Fibroblast of lung (primary cell): ENCODE data around the gene CHP2. TPM values are rescaled to one million over a fixed set of nuclear protein-coding genes. Genes with fewer than 3 reads are reported as not detected.
"Not testable (repeated sequence)": the region's sequence is repeated elsewhere in the genome, so short reads cannot be mapped to it uniquely, and the experiment has no call there.

ENCODE experiments used
- DNase-seq, 2 donors: peaks; one replicate each; pipeline versions ENCODE4 v3.0.0 to v3.0.0-alpha.2; 2010; ENCODE audit warnings: low read depth in 2 of 2
- H2AFZ ChIP-seq: 2 replicates; pipeline ENCODE4 v1.5.1; 2012; ENCODE audit warnings: low read length, control low read depth, inconsistent platforms
- H3K27ac ChIP-seq: 2 replicates; pipeline ENCODE4 v1.5.1; 2011; ENCODE audit warnings: low read length, control low read depth; ENCODE audit not compliant: insufficient read depth
- H3K27me3 ChIP-seq: 2 replicates; pipeline ENCODE4 v1.5.1; 2011; ENCODE audit warnings: mild to moderate bottlenecking, low read length; ENCODE audit not compliant: control insufficient read depth, insufficient read depth
- H3K36me3 ChIP-seq: 2 replicates; pipeline ENCODE4 v1.5.1; 2011; ENCODE audit warnings: low read length; ENCODE audit not compliant: control insufficient read depth, insufficient read depth
- H3K4me1 ChIP-seq: 2 replicates; pipeline ENCODE4 v1.5.1; 2011; ENCODE audit warnings: low read length; ENCODE audit not compliant: control insufficient read depth, insufficient read depth; ENCODE audit errors: extremely low read depth
- H3K4me2 ChIP-seq: 2 replicates; pipeline ENCODE4 v1.5.1; 2011; ENCODE audit warnings: low read length, control low read depth; ENCODE audit not compliant: insufficient read depth; ENCODE audit errors: extremely low read depth
- H3K4me3 ChIP-seq, 4 experiments: fragments of 200-600 bp in 1 of 4; sonication (generic) in 1 of 4; replicated peaks in 1 of 4; 2 replicates each; pipeline ENCODE4 v1.5.1; 2011 to 2016; ENCODE audit warnings: low read length in 4 of 4, low read depth in 3 of 4, mild to moderate bottlenecking in 3 of 4, control low read depth in 2 of 4, inconsistent platforms in 1 of 4, mixed read lengths in 1 of 4; ENCODE audit not compliant: insufficient read depth in 1 of 4; ENCODE audit errors: control extremely low read depth in 1 of 4
- H3K79me2 ChIP-seq: 2 replicates; pipeline ENCODE4 v1.5.1; 2012; ENCODE audit warnings: mild to moderate bottlenecking, low read length, inconsistent platforms; ENCODE audit not compliant: control insufficient read depth, insufficient read depth
- H3K9ac ChIP-seq: 2 replicates; pipeline ENCODE4 v1.5.1; 2011; ENCODE audit warnings: mild to moderate bottlenecking, low read length, control low read depth; ENCODE audit not compliant: insufficient read depth
- H3K9me3 ChIP-seq: 2 replicates; pipeline ENCODE4 v1.5.1; 2012; ENCODE audit warnings: low read depth, low read length; ENCODE audit not compliant: control insufficient read depth, insufficient read depth
- H4K20me1 ChIP-seq: 2 replicates; pipeline ENCODE4 v1.5.1; 2011; ENCODE audit warnings: low read length; ENCODE audit not compliant: control insufficient read depth, insufficient read depth; ENCODE audit errors: extremely low read depth
- CTCF ChIP-seq, 2 donors: IDR thresholded peaks in 1 of 2; conservative IDR thresholded peaks in 1 of 2; 1 replicate in 1 of 2; 2 replicates in 1 of 2; pipeline ENCODE4 v1.5.1; 2011 to 2012; ENCODE audit warnings: low read length in 2 of 2, control low read depth in 1 of 2, inconsistent platforms in 1 of 2, low read depth in 1 of 2, mild to moderate bottlenecking in 1 of 2
- EZH2 ChIP-seq: IDR thresholded peaks from 2 replicates; pipeline ENCODE4 v1.5.1; 2012; ENCODE audit warnings: low read length, control low read depth, mild to moderate bottlenecking; ENCODE audit errors: missing control alignments
- polyA plus RNA-seq, 2 donors: library from polyadenylated mRNA; depleted of rRNA in 1 of 2; stranded (reverse) in 1 of 2; unstranded in 1 of 2; fragments of >200 nt; gene quantifications; 2 replicates each; pipeline ENCODE4 v1.2.1, GENCODE V29; 2011 to 2012; ENCODE audit warnings: missing spikeins in 1 of 2
- total RNA-seq: library from RNA; depleted of rRNA; stranded (reverse); fragments of >200 nt; gene quantifications from 2 replicates; pipeline ENCODE4 v1.2.1, GENCODE V29; 2014

CHP2 gene
- total and polyA plus RNA-seq, 2 donors (not counting 1 experiment from before 2014, with no cell fraction given), result not detected

- no peak for DNase-seq
- Histone ChIP-seq H3K27me3 (peaks cover 19% of the 10 kb centered on the region), H3K4me2 (no peak overlapping the region), H3K9me3 (no peaks in the 10 kb centered on the region), H3K79me2 (no peaks in the 10 kb centered on the region), H3K4me1 (no peaks in the 10 kb centered on the region), H3K4me3 (no peak overlapping the region), H3K27ac (no peak overlapping the region), H3K9ac (no peak overlapping the region), H4K20me1 (no peaks in the 10 kb centered on the region), H2AFZ (no peak overlapping the region), H3K36me3 (no peaks in the 10 kb centered on the region)
- TF ChIP-seq EZH2 (no peak), CTCF (conservative IDR thresholded peaks at IDR 0.05 in 1 of 2, IDR thresholded peaks at IDR 0.05 in 1 of 2; ENCODE audit: low read depth in 1 of 2, low read length in 2 of 2) (no peak)
Observed at GRCh38 chr16:23711785-23712184, 43.0 kb upstream of the CHP2 start.

- Histone ChIP-seq H3K4me1 (no peaks in the 10 kb centered on the region), H3K4me3 (no peak within 1 kb of the TSS), H3K9me3 (no peaks in the 10 kb centered on the region), H3K36me3 (no peaks in the 10 kb centered on the region), H4K20me1 (no peaks in the 10 kb centered on the region), H3K27me3 (peaks cover 24% of the 10 kb centered on the region), H3K9ac (no peak within 1 kb of the TSS), H2AFZ (no peak within 1 kb of the TSS), H3K79me2 (no peaks in the 10 kb centered on the region), H3K27ac (no peak within 1 kb of the TSS), H3K4me2 (no peak within 1 kb of the TSS)
- TF ChIP-seq EZH2 (no peak), CTCF (conservative IDR thresholded peaks at IDR 0.05 in 1 of 2, IDR thresholded peaks at IDR 0.05 in 1 of 2; ENCODE audit: low read depth in 1 of 2, low read length in 2 of 2) (no peak)
- no peak for DNase-seq
Observed at GRCh38 chr16:23712976-23713375, 41.9 kb upstream of the CHP2 start, which contains the start of gene ERN2. Gene ERN2, minus strand, starts transcription at chr16:23713222. Its CDS starts 35 bp downstream, at chr16:23713187.

GRCh38 chr16:23716484-23716883 is 38.3 kb upstream of the CHP2 start:
- Histone ChIP-seq H3K4me1 (no peaks in the 10 kb centered on the region), H3K4me3 (no peak overlapping the region), H2AFZ (no peak overlapping the region), H3K79me2 (no peaks in the 10 kb centered on the region), H3K4me2 (no peak overlapping the region), H3K9ac (no peak overlapping the region), H3K27ac (no peak overlapping the region), H3K36me3 (no peaks in the 10 kb centered on the region), H3K27me3 (peaks cover 17% of the 10 kb centered on the region), H3K9me3 (no peaks in the 10 kb centered on the region), H4K20me1 (no peaks in the 10 kb centered on the region)
- no peak for DNase-seq
- TF ChIP-seq CTCF (conservative IDR thresholded peaks at IDR 0.05 in 1 of 2, IDR thresholded peaks at IDR 0.05 in 1 of 2; ENCODE audit: low read depth in 1 of 2, low read length in 2 of 2) (no peak), EZH2 (no peak)

GRCh38 chr16:23722613-23723240 is 32.1 kb upstream of the CHP2 start:
- H3K4me2 ChIP-seq, H3K9me3 ChIP-seq, DNase-seq, H3K27me3 ChIP-seq, H3K4me1 ChIP-seq, H3K4me3 ChIP-seq, H3K79me2 ChIP-seq, H2AFZ ChIP-seq, H4K20me1 ChIP-seq, H3K9ac ChIP-seq, H3K27ac ChIP-seq, H3K36me3 ChIP-seq: not testable (repeated sequence)
